Epithelial cell of prostate (primary cell): ENCODE data around the gene IQUB.

Experiments
- DNase-seq: peaks from one replicate; pipeline ENCODE4 v3.0.0-alpha.2; 2011; ENCODE audit warnings: low read depth, low spot score
- H3K27ac ChIP-seq: fragments of 450-650 bp; 2 replicates; pipeline ENCODE4 v1.5.1; 2017; ENCODE audit warnings: mild to moderate bottlenecking

IQUB gene

DNA sequence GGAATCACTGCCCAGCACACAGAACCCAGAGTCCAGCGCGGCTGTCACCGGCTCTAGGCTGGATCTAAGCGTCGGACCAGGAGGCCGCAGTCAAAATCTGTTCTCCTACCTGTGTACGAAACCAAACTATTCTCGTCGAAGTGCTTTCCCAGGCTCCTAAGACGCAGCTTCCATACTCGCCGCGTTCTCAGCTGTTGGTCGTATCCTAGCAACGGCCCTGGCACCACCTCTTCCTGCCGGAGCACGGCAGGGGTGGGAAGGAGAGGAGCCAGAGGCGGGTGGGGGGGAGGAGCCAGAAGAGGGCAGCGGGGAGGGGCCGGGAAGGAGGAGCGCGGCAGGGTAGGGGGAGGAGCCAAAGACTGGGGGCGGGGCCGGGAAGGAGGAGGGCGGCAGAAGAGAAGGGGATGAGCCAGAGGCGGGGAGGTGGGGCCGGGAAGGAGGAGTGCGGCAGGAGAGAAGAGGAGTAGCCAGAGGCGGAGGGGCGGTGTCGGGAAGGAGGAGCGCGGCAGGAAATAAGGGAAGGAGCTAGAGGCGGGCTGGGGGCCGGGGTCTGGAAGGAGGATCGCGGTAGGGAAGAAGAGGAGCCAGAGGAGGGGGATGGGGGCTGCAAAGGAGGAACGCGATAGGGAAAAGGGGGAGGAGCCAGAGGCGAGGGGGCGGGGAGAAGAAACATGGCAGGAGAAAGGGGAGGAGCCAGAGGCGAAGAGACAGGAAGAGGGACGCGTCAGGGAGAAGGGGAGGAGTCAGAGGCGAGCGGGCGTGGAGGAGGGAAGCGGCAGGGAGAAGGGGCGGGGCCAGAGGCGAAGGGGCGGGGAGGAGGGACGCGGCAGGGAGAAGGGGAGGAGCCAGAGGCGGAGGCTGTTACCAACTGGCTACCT is at the start of gene IQUB:
TSS of gene IQUB (minus strand) at position 213 of the 878 bp plus-strand sequence. CDS start 22,255 bp downstream, outside the sequence.
- DNase-seq, result peak; percentile 81
- H3K27ac ChIP-seq, result peak within 1 kb of the TSS; percentile 73

GRCh38 chr7:123583821-123584220 is 49.4 kb upstream of the IQUB start:
- DNase-seq, result no peak
- no peak overlapping the region for H3K27ac ChIP-seq

- no peak for DNase-seq
- no peak overlapping the region for H3K27ac ChIP-seq
Observed at GRCh38 chr7:123581162-123581459, 46.7 kb upstream of the IQUB start.

GRCh38 chr7:123580406-123581161 is 46.2 kb upstream of the IQUB start:
- no peak overlapping the region for H3K27ac ChIP-seq
- DNase-seq, result peak; percentile 3

GRCh38 chr7:123579416-123579815 is 45.0 kb upstream of the IQUB start:
- no peak overlapping the region for H3K27ac ChIP-seq
- no peak for DNase-seq

- H3K27ac ChIP-seq, result no peak overlapping the region
- no peak for DNase-seq
Observed at GRCh38 chr7:123573896-123574467, 39.6 kb upstream of the IQUB start.

DNA sequence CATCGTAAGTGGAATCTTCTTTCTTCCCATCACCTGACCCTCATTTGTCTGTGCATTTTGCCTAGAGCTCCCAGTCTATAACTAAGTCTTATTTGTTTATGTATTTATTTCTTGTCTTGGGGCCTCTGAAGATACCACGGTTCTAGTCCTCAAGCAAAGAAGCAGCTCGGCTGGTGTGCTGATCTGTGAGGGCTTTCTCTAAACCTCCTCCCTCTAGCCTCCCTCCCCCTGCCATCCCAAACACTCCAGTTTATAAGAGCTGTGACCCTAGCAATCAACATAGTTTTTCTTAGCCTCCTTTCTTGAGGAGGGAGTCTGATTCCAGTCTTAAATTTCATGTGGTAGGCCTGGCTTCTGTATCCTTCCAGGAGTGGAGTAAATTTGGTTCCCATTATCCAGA is 38.9 kb upstream of the IQUB start:
- no peak overlapping the region for H3K27ac ChIP-seq
- no peak for DNase-seq

DNA sequence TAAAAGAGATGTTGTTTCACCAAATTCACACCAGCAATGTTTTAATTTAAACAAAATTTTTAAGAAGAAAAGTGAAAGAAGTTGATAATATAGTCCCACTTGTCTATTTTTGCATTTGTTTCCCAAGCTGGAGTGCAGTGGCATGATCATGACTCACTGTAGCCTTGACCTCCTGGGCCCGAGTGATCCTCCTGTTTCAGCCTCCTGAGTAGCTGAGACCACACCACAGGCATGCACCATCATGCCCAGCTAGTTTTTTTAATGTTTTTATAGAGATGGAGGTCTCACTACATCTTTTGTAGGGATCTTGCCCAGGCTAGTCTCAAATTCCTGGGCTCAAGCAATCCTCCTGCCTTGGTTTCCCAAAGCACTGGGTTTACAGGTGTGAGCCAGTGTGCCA is 37.3 kb upstream of the IQUB start:
- peak; percentile 5 for DNase-seq
- H3K27ac ChIP-seq, result peak overlapping the region; percentile 28

- peak overlapping the region; percentile 28 for H3K27ac ChIP-seq
- no peak for DNase-seq
Observed at GRCh38 chr7:123571187-123571586, 36.8 kb upstream of the IQUB start.

GRCh38 chr7:123570390-123571182 is 36.2 kb upstream of the IQUB start:
- peak overlapping the region; percentile 28 for H3K27ac ChIP-seq
- peak; percentile 51 for DNase-seq

DNA sequence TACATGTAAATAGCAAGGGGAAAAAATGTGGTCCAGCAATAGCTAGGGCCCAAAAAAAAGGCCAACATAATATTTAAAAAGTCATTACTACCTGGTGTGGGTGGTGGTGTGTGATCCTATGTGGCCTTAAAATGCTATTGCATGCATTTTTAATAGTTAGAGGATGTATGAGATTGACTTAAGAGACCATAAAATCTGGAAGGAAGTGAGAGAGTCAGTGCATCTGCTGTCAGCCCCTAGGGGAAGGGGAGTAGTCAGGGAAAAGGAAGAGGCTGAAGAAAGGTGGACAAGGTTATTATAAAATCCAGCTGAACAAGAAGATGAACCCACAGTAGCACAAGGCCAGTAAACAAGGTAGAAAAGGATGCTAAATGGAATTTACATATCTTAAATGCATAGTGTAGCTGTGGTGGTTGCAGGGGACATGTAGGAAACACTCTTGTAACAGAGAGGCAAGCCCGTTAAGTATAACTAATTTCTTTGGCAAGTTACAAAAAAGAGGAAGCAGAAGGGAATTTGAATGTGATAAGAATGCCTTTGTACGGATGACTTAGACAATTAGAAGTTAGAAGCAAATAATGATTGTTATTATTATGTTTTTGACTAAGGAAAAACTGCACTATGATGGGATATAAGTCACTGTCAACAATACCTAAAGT is 35.1 kb upstream of the IQUB start:
- no peak for DNase-seq
- H3K27ac ChIP-seq, result no peak overlapping the region

DNA sequence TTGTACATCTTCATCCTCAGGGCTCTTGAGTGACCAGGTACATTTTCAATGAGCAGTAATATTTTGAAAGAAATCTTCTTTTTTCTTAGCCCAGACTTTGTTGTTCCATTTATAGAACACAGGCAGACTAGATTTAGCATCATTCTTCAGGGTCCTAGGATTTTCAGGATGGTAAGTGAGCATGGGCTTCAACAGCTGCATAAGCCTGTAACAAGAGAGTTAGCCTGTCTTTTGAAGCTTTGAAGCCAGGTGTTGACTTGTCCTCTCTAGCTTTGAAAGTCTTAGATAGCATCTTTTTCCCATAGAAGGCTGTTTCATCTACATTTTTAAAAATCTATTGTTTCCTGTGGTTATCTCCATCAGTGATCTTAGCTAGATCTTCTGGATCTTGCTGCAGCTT is 27.7 kb upstream of the IQUB start:
- DNase-seq, result no peak
- H3K27ac ChIP-seq, result no peak overlapping the region

GRCh38 chr7:123558289-123558874 is 24.0 kb upstream of the IQUB start:
- no peak for DNase-seq
- H3K27ac ChIP-seq, result no peak overlapping the region

GRCh38 chr7:123557398-123558288 is 23.2 kb upstream of the IQUB start, which contains the start of gene NDUFA5:
NDUFA5 (minus strand) TSS chr7:123557818; CDS start chr7:123557795, 23 bp downstream.
- H3K27ac ChIP-seq, result peak within 1 kb of the TSS; percentile 28
- peak; percentile 90 for DNase-seq

GRCh38 chr7:123557016-123557397 is 22.6 kb upstream of the IQUB start:
- H3K27ac ChIP-seq, result peak overlapping the region; percentile 28
- no peak for DNase-seq

DNA sequence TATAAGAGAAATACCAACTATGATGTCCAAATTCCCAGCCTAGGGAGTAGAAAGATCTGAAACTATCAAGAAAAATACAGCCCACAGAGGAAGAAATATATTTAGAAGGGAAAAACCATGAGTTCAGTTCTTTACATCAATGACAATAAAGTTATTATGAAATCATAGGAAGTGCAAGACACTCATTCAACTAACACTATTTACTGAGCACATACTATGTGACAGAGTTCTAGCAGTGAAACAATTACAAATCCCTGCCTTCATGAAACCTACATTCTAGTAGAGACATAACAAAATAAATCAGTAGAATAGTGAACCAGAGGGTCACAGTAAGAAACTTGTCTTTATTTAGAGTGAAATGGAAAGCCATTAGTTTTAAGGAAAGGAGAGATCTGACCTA is 21.1 kb upstream of the IQUB start:
- H3K27ac ChIP-seq, result no peak overlapping the region
- no peak for DNase-seq

DNA sequence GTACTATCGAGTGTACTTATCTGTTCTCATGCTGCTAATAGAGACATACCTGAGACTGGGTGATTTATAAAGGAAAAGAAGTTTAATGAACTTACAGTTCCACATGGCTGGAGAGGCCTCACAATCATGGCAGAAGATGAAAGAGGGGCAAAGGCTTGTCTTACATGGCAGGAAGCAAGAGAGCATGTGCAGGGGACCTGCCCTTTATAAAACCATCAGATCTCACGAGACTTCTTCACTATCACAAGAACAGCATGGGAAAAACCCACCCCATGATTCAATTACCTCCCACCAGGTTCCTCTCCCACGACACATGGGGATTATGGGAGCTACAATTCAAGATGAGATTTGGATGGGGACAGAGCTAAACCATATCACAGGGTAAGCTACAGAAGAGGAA is 18.8 kb upstream of the IQUB start:
- DNase-seq, result no peak
- H3K27ac ChIP-seq, result no peak overlapping the region

DNA sequence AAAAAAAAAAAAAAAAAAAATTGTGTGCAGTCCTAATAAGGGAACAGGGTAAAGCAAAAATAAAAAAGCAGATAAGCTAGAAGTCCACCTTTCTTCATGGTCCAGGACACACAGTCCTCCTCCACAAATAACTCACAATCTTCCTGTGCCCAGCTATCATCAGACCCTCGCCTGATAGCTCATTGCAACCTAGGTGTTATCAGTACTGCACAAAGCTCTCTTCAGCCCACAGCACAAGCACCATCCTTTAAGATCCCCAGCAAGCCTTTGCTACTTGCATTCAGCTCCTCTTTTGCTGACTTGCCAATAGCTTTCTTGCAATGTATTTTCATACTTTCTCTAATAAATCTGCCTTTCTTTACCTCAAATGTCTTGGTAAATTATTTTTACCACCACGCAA is 18.2 kb upstream of the IQUB start:
- no peak for DNase-seq
- H3K27ac ChIP-seq, result no peak overlapping the region
